H1 (cell line): Measurements from ENCODE around the gene IL5RA. TPM values are rescaled to one million over a fixed set of nuclear protein-coding genes. Genes with fewer than 3 reads are reported as not detected.
A peak's percentile ranks its signal among the peaks of the same experiment; 100 is the strongest.

Experiments used
- CTCF ChIA-PET: fragments of 300-600 bp; sonication (Branson Sonifier 250); formaldehyde crosslinking; loops from one replicate; lab custom pipeline; 2021; ENCODE audit not compliant: partially characterized antibody; lab: Charles Lee
- POLR2A ChIA-PET: fragments of 300-600 bp; sonication (Branson Sonifier 250); formaldehyde crosslinking; loops from one replicate; lab custom pipeline; 2021; ENCODE audit warnings: inconsistent platforms; ENCODE audit not compliant: partially characterized antibody; lab: Charles Lee
- DNase-seq, 2 experiments: peaks; one replicate each; pipeline versions ENCODE4 v3.0.0 to v3.0.0-alpha.2; 2010 to 2022; ENCODE audit warnings: low spot score in 2 of 2, low read depth in 1 of 2, mixed read lengths in 1 of 2
- FAIRE-seq: peaks from 2 replicates; lab custom pipeline; 2011; peaks lifted over from hg19 to GRCh38; lab: Jason Lieb, UNC
- H2AFZ ChIP-seq: 2 replicates; pipeline ENCODE4 v1.8.1; 2012; ENCODE audit warnings: low read length, inconsistent platforms
- H2AK5ac ChIP-seq: 2 replicates; pipeline ENCODE4 v1.6.1; 2013; ENCODE audit warnings: low read depth, low read length
- H2BK120ac ChIP-seq: replicated peaks from 2 replicates; pipeline ENCODE3; 2013; ENCODE audit warnings: low read depth, low read length, inconsistent platforms
- H2BK12ac ChIP-seq: 2 replicates; pipeline ENCODE4 v1.6.1; 2013; ENCODE audit warnings: low read depth, low read length
- H2BK15ac ChIP-seq: 2 replicates; pipeline ENCODE4 v1.6.1; 2013; ENCODE audit warnings: low read length
- H2BK20ac ChIP-seq: 2 replicates; pipeline ENCODE4 v1.6.1; 2013; ENCODE audit warnings: low read length
- H2BK5ac ChIP-seq: 2 replicates; pipeline ENCODE4 v1.6.1; 2013; ENCODE audit warnings: low read depth, low read length
- H3K14ac ChIP-seq: 2 replicates; pipeline ENCODE4 v1.6.1; 2013; ENCODE audit warnings: inconsistent platforms; ENCODE audit not compliant: insufficient read length
- H3K18ac ChIP-seq: 2 replicates; pipeline ENCODE4 v1.6.1; 2013; ENCODE audit warnings: low read length; ENCODE audit errors: extremely low read depth
- H3K23ac ChIP-seq: 2 replicates; pipeline ENCODE4 v1.6.1; 2013; ENCODE audit warnings: inconsistent platforms; ENCODE audit not compliant: insufficient read length
- H3K23me2 ChIP-seq: 2 replicates; pipeline ENCODE4 v1.6.1; 2013; ENCODE audit warnings: low read depth, low read length
- H3K27ac ChIP-seq: 2 replicates; pipeline ENCODE4 v1.6.1; 2011; ENCODE audit warnings: low read depth, low read length, inconsistent platforms
- H3K27me3 ChIP-seq, 4 experiments: replicated peaks in 1 of 4; 1 replicate in 1 of 4; 2 replicates in 3 of 4; pipeline versions ENCODE4 v1.6.1 to v1.8.1; 2011 to 2013; ENCODE audit warnings: low read length in 3 of 4, mild to moderate bottlenecking in 3 of 4, inconsistent platforms in 2 of 4, mixed read lengths in 2 of 4, moderate library complexity in 1 of 4; ENCODE audit not compliant: control insufficient read depth in 3 of 4, insufficient read depth in 3 of 4; ENCODE audit errors: extremely low read depth in 1 of 4
- H3K36me3 ChIP-seq, 4 experiments: 2 replicates each; pipeline versions ENCODE4 v1.6.1 to v1.8.1; 2011 to 2013; ENCODE audit warnings: mild to moderate bottlenecking in 4 of 4, low read length in 3 of 4, moderate library complexity in 2 of 4, control low read depth in 1 of 4, inconsistent platforms in 1 of 4; ENCODE audit not compliant: insufficient read depth in 4 of 4, control insufficient read depth in 2 of 4
- H3K4ac ChIP-seq: replicated peaks from 2 replicates; pipeline ENCODE3; 2013; ENCODE audit warnings: low read length, low read depth, mixed read lengths, inconsistent platforms; ENCODE audit not compliant: insufficient read length
- H3K4me1 ChIP-seq, 4 experiments: replicated peaks in 1 of 4; 1 replicate in 1 of 4; 2 replicates in 3 of 4; pipeline versions ENCODE4 v1.6.1 to v1.8.1; 2011 to 2013; ENCODE audit warnings: low read length in 3 of 4, inconsistent platforms in 2 of 4, mixed read lengths in 1 of 4; ENCODE audit not compliant: insufficient read depth in 4 of 4, control insufficient read depth in 3 of 4
- H3K4me2 ChIP-seq, 2 experiments: 2 replicates each; pipeline versions ENCODE4 v1.6.1 to v1.8.1; 2011 to 2013; ENCODE audit warnings: low read depth in 2 of 2, low read length in 2 of 2, control low read depth in 1 of 2, inconsistent platforms in 1 of 2, mild to moderate bottlenecking in 1 of 2; ENCODE audit not compliant: insufficient read depth in 1 of 2
- H3K4me3 ChIP-seq, 4 experiments: fragments of 200-600, 300-600 bp in 1 of 4; sonication (generic), shearing (Covaris generic), sonication (Bioruptor Twin) in 1 of 4; 2 replicates each; pipeline versions ENCODE4 v1.5.1 to v1.8.1; 2011 to 2016; ENCODE audit warnings: low read length in 4 of 4, low read depth in 3 of 4, control low read depth in 2 of 4, inconsistent platforms in 2 of 4, mild to moderate bottlenecking in 2 of 4, mixed read lengths in 1 of 4, moderate library complexity in 1 of 4; ENCODE audit not compliant: insufficient read depth in 2 of 4; ENCODE audit errors: extremely low read depth in 1 of 4
- H3K56ac ChIP-seq: replicated peaks from 2 replicates; pipeline ENCODE3; 2013; ENCODE audit warnings: low read depth, mild to moderate bottlenecking, mixed read lengths, low read length, inconsistent platforms; ENCODE audit not compliant: insufficient read length
- H3K79me1 ChIP-seq: 2 replicates; pipeline ENCODE4 v1.6.1; 2013; ENCODE audit warnings: low read depth, low read length, control low read depth
- H3K79me2 ChIP-seq, 2 experiments: 2 replicates each; pipeline versions ENCODE4 v1.6.1 to v1.8.1; 2012 to 2013; ENCODE audit warnings: low read length in 2 of 2, mild to moderate bottlenecking in 2 of 2, inconsistent platforms in 1 of 2; ENCODE audit not compliant: insufficient read depth in 2 of 2, control insufficient read depth in 1 of 2
- H3K9ac ChIP-seq, 4 experiments: replicated peaks in 1 of 4; 1 replicate in 1 of 4; 2 replicates in 3 of 4; pipeline versions ENCODE4 v1.6.1 to v1.8.1; 2011 to 2013; ENCODE audit warnings: low read depth in 3 of 4, low read length in 3 of 4, control low read depth in 2 of 4, mild to moderate bottlenecking in 2 of 4, moderate library complexity in 2 of 4, inconsistent platforms in 1 of 4; ENCODE audit errors: extremely low read depth in 1 of 4
- H3K9me3 ChIP-seq, 2 experiments: 2 replicates each; pipeline versions ENCODE4 v1.6.1 to v1.8.1; 2012 to 2013; ENCODE audit warnings: mild to moderate bottlenecking in 2 of 2, moderate library complexity in 2 of 2, control low read depth in 1 of 2, inconsistent platforms in 1 of 2, low read depth in 1 of 2, low read length in 1 of 2, mixed read lengths in 1 of 2; ENCODE audit not compliant: insufficient read depth in 2 of 2
- H4K20me1 ChIP-seq, 2 experiments: replicated peaks in 1 of 2; 2 replicates each; pipeline versions ENCODE3 to v1.8.1; 2011 to 2013; ENCODE audit warnings: inconsistent platforms in 2 of 2, low read length in 2 of 2, mild to moderate bottlenecking in 1 of 2; ENCODE audit not compliant: insufficient read depth in 2 of 2, control insufficient read depth in 1 of 2
- H4K5ac ChIP-seq: 2 replicates; pipeline ENCODE4 v1.6.1; 2013; ENCODE audit warnings: low read length, low read depth, mixed read lengths, inconsistent platforms; ENCODE audit not compliant: insufficient read length
- H4K8ac ChIP-seq: 2 replicates; pipeline ENCODE4 v1.8.0; 2013; ENCODE audit warnings: mild to moderate bottlenecking, moderate library complexity, low read length, inconsistent platforms; ENCODE audit not compliant: insufficient read depth; ENCODE audit errors: extremely low read depth
- H4K91ac ChIP-seq: replicated peaks from 2 replicates; pipeline ENCODE3; 2013; ENCODE audit warnings: low read length, mixed read lengths, inconsistent platforms; ENCODE audit not compliant: insufficient read length
- BCL11A ChIP-seq, 2 experiments: IDR thresholded peaks; one replicate each; pipeline ENCODE4 v1.6.1; 2011; ENCODE audit warnings: low read depth in 2 of 2, low read length in 2 of 2, mild to moderate bottlenecking in 2 of 2
- CTBP2 ChIP-seq: IDR thresholded peaks from 2 replicates; pipeline ENCODE4 v1.7.0; 2011; ENCODE audit warnings: borderline replicate concordance, mild to moderate bottlenecking, moderate library complexity, mixed read lengths, low read length; ENCODE audit not compliant: insufficient read depth, insufficient read length
- MAX ChIP-seq: IDR thresholded peaks from 2 replicates; pipeline ENCODE4 v1.6.1; 2012; ENCODE audit warnings: inconsistent platforms
- NRF1 ChIP-seq: IDR thresholded peaks from 2 replicates; pipeline ENCODE4 v1.6.1; 2011; ENCODE audit warnings: mild to moderate bottlenecking, low read depth, low read length, improper control_type of control experiment
- POLR2AphosphoS5 ChIP-seq: IDR thresholded peaks from 2 replicates; pipeline ENCODE4 v1.6.1; 2011; ENCODE audit warnings: low read depth, low read length
- TAF1 ChIP-seq: IDR thresholded peaks from 2 replicates; pipeline ENCODE4 v1.6.1; 2011; ENCODE audit warnings: mild to moderate bottlenecking, low read depth, low read length
- WGBS, 2 experiments: shearing (Covaris generic) in 1 of 2; methylation state at CpG; one replicate each; pipeline versions ENCODE4 v1.1.6 to v1.1.7; 2013 to 2015; ENCODE audit warnings: low lambda C conversion rate in 2 of 2, mixed read lengths in 2 of 2, inconsistent platforms in 1 of 2, low coverage in 1 of 2, missing lambda C conversion rate in 1 of 2; ENCODE audit not compliant: insufficient replicate concordance in 2 of 2, insufficient coverage in 1 of 2, insufficient read length in 1 of 2; ENCODE audit errors: extremely low coverage in 1 of 2, missing lambda C conversion rate in 1 of 2; 5-methylcytosine and 5-hydroxymethylcytosine counted together
- polyA plus RNA-seq, 7 experiments: library from polyadenylated mRNA; depleted of rRNA in 3 of 7; stranded (reverse) in 5 of 7; unstranded in 2 of 7; fragments of >200 nt in 5 of 7; fragments of 200-250 nt in 2 of 7; gene quantifications; 1 replicate in 5 of 7; 2 replicates in 1 of 7; 4 replicates in 1 of 7; pipeline versions ENCODE4 v1.2.1 to v1.2.3, GENCODE V29; 2011 to 2013; ENCODE audit warnings: missing spikeins in 2 of 7, mixed read lengths in 2 of 7
- total RNA-seq: library from RNA; stranded (reverse); fragmentation: NEBNext Ultra II Directional; extraction: Animal tissue kit (Norgen Biotek cat#: 25700); gene quantifications from 2 replicates; pipeline ENCODE4 v1.2.1, GENCODE V29; 2021
- TF ChIP-seq, protein P1 (sequence below): IDR thresholded peaks from 2 replicates; pipeline ENCODE4 v1.6.1; 2012; ENCODE audit warnings: inconsistent platforms

The IL5RA gene
- total and polyA plus RNA-seq, 2 of the 8 experiments (the other 6 are each of a cell fraction or from before 2014, with no cell fraction given) = not detected

DNA sequence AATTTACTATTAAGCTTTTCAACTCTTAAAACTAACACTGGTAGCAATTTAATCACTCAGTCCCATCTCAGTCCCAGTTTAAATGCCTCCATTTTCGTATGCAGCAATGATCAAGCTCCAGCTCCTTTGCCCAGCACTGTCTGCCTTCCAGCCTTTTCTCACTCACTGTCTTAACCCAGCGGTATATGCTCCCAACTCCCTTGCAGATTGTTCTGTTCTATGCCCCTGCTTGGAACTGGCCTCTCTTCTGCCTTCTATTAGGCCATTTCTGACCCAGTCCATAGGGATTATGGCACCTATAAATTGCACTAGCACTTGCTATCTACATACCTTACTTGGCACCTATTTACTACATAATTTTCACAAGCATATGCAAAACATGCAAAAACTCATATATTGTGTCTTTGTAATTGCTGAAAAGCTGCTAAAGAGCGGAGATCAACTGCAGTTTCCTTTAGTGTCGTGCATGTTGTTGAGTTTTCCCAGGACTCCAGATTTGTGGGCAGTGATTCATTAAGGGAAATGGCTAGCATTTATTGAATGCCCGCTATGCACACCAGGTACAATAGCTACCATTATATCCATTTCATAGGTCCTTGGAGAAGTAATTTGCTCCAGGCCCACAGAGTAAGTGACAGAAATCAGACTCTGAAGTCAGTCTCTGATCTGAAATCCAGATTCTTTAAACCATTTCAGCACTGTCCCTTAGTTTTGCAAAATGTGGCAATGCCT lies 44.9 kb upstream of the IL5RA start:
- DNase-seq = no peak
- Histone ChIP-seq H2BK12ac (no peak overlapping the region), H3K4me1 (no peaks in the 10 kb centered on the region)
- no peak for TF ChIP-seq TAF1
- TF ChIP-seq, protein P1, sequence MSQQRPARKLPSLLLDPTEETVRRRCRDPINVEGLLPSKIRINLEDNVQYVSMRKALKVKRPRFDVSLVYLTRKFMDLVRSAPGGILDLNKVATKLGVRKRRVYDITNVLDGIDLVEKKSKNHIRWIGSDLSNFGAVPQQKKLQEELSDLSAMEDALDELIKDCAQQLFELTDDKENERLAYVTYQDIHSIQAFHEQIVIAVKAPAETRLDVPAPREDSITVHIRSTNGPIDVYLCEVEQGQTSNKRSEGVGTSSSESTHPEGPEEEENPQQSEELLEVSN = no peak
- TF ChIP-seq MAX = no peak
- no peak for TF ChIP-seq NRF1
- TF ChIP-seq CTBP2 = no peak
- no peak for TF ChIP-seq BCL11A (IDR thresholded peaks at IDR 0.05; ENCODE audit: low read depth in 2 of 2, low read length in 2 of 2)
- 0 out of 2 replicates have a peak, but pooled peaks have one; percentile 32 for TF ChIP-seq POLR2AphosphoS5
- TF ChIP-seq, all 59 proteins: peak for 1
- ChIA-PET POLR2A (interaction anchor here (1.0 to 5.0 kb wide), 4 partner anchors 7 to 25 kb away, joined by 3 to 33 read pairs (median 3); no protein-coding TSS in a partner anchor), CTCF (interaction anchor here (1.2 to 1.6 kb wide), 2 partner anchors 18 to 19 kb away, joined by 3 read pairs; no protein-coding TSS in a partner anchor)
- Histone ChIP-seq H4K91ac (no peak overlapping the region), H3K23ac (no peak overlapping the region), H3K79me2 (no peaks in the 10 kb centered on the region), H2BK120ac (no peak overlapping the region), H2AFZ (no peak overlapping the region), H2BK5ac (no peak overlapping the region), H2BK20ac (no peak overlapping the region), H3K4me2 (no peak overlapping the region), H3K18ac (no peak overlapping the region), H2AK5ac (no peak overlapping the region), H3K79me1 (no peaks in the 10 kb centered on the region), H3K9me3 (no peaks in the 10 kb centered on the region), H4K8ac (no peak overlapping the region), H3K4ac (no peak overlapping the region), H3K36me3 (peaks cover 0 to 62% (median 18%) of the 10 kb centered on the region in 4 experiments; a peak in 6 of 8 replicates), H3K9ac (no peak overlapping the region), H4K20me1 (peaks cover 2 to 3% of the 10 kb centered on the region in 2 experiments), H3K4me3 (no peak overlapping the region), H3K23me2 (no peaks in the 10 kb centered on the region), H2BK15ac (no peak overlapping the region), H3K56ac (no peak overlapping the region), H3K27ac (no peak overlapping the region), H4K5ac (no peak overlapping the region), H3K27me3 (no peaks in the 10 kb centered on the region), H3K14ac (no peak overlapping the region)
- 92% methylated on average over 5 of the region's 5 CpGs; no CpG with 5 or more reads in 1 of the 2 experiments for WGBS, 2 experiments
- FAIRE-seq = no peak
